Posterior vena cava (tissue), 2 donors: Measurements from ENCODE around the gene PGBD5. TPM values are rescaled to one million over a fixed set of nuclear protein-coding genes. Genes with fewer than 3 reads are reported as not detected.

ENCODE experiments used
- DNase-seq: peaks from one replicate; pipeline ENCODE4 v3.0.0-alpha.2; 2020; ENCODE audit warnings: low spot score
- intact Hi-C, 2 donors: fragments of 100-400 bp; cut with DNase I; formaldehyde crosslinking; loops; one replicate each; pipeline versions ENCODE4 v1.14.1 to v1.14.2; 2022 to 2023
- total RNA-seq, 2 donors: library from RNA; stranded (reverse); fragmentation: NEBNext Ultra II Directional; extraction: Animal tissue kit (Norgen Biotek cat#: 25700); gene quantifications; one replicate each; pipeline ENCODE4 v1.2.1, GENCODE V29; 2021
- donor health status: DM: yes; HTN: yes; CAD: no.
- donor health status: DM: yes; HTN: yes; CAD: no.

The PGBD5 gene
- total RNA-seq, 2 donors from 2014 or later: 0.43 to 0.56 TPM

DNA sequence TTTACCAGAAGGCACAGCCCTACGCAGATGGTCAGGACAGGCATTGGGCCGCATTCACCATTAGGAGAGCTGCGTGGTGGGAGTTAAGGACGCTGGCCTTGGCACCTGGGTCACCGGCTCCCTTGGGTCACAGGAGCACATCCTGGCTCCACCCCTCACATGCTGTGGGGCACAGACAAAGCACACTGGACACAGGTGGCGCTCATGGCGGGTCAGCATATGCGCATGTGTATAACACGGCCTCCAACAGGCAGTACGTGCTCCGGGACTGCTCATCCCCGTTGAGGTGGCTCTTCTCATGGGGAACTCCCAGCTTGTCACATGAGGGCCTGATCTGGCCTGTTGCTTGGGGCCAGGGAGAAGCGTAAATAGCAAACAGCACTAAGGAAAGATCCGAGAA, 25.0 kb downstream of the PGBD5 start:
- intact Hi-C loops: no loop called here
- DNase-seq: no peak

DNA sequence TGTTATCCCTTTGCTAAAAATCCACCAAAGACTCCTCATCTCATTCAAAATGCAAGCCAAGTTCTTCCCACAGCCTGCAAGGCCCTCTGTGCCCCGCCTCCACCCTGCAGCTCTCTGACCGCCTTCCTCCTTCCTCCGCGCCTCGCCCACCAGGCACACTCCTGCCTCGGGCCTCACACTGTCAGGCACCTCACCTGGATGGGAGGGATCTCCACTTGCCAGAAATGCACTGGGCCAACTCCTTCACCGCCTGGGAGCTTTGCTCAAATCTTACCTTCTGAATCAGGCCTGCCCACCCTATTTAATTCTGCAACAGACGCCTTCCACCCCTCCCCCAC, 26.2 kb downstream of the PGBD5 start:
- no peak for DNase-seq

DNA sequence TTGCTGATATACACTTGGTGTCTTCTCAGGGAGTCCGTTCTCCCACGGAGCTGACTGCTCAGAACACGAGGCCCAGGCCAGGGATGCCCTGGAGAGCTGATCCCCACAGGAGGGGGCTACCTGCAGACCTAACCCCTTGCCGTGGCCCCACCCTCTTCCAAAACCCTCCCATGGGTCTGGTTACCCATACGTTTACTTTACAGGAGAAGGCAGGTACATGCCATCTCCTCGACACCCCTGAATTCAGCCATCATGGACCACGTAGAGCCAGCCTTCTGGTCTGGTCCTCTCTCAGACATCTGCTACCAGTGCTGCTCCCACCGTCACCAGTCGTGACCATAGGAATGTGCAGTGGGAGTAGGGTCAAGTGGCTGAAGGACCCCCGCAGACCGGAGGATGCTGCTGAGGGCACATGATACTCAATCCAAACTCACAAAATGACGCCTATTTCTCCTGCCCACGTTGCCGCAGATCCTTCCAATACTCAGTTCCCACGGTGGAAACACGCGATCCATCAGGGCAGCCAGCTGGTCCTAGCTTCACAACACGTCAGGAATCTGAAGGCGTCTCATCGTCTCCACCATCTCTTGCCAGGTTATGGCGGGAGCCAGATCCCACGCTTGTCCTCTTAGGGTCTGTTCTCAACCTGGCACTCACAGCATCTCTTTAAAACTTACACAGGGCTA, 26.7 kb downstream of the PGBD5 start:
- intact Hi-C loops: no loop called here

More for the DNA sequence above, 26.2 kb downstream of the PGBD5 start:
- intact Hi-C loops: no loop called here

DNA sequence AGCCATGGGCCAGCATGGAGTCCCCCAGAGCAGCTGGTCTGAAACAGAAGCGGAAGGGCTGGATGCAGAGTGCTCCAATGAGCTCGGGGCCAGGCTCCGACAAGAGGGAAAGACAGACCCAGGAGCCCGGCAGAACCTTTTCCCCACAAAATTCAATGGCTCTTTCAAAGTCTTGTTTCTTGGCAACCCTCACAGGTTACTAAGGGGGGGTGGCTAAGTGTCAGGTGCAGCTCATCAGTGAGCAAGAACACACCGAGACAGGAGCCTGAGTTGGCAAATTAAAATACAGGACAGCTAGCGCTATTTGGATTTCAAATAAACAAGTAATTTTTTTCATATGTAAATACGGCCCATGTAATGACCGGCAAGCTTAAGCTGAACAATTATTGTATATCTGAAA, 27.3 kb downstream of the PGBD5 start:
- DNase-seq: no peak
- intact Hi-C loops: no loop called here

More for the DNA sequence above, 26.7 kb downstream of the PGBD5 start:
- no peak for DNase-seq

DNA sequence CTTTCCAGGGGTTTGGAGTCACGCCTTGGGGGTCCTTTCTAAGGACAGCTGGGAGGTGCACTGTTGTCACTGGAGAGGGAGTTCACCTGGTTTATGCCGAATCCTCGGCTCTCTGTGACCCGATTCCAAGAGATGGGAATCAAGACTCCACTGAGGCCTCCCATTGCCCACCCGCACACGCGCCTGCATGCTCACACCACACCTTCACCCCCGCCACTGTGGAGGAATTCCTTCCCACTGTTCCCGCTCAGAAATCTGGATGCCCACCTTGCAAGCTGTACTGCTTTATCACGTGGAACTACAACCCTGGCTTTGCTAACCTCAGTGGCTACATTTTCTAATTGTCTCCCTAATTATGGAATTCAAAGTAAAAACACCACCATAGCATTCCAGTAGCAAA, 29.2 kb downstream of the PGBD5 start:
- intact Hi-C loops: no loop called here

DNA sequence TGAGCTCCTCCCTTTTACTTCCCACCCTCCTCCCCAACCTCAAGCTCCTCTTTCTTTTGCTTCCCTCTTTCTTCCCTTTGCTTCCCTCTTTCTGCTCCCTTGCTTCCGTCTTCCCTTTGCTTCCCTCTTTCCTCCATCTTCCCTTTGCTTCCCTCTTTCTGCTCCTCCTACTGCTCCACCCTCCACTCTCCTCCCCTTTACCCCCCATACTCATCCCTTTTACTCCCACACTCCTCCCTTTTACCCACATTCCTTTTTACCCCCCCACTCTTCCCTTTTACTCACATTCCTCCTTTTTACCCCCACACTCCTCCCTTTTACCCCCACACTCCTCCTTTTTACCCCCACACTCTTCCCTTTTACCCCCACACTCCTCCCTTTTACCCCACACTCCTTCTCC, 30.2 kb downstream of the PGBD5 start:
- intact Hi-C loops: no loop called here

More for the DNA sequence above, 29.2 kb downstream of the PGBD5 start:
- DNase-seq: no peak

DNA sequence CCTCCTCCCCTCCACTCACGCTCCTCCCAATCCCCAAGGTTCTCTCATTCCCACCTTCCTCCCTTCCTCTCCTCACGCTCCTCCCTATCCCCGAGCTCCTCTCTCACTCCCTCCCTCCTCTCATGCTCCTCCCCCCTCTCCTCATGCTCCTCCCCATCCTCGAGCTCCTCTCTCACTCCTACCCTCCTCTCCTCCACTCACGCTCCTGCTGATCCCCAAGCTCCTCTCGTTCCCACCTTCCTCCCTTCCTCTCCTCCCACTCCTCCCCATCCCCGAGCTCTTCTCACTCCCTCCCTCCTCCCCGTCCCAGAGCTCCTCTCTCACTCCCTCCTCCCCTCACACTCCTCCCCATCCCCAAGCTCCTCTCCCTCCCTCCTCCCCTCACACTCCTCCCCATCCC, 31.4 kb downstream of the PGBD5 start:
- intact Hi-C loops: no loop called here
- peak; percentile 36 for DNase-seq

More for the DNA sequence above, 30.2 kb downstream of the PGBD5 start:
- DNase-seq: no peak

DNA sequence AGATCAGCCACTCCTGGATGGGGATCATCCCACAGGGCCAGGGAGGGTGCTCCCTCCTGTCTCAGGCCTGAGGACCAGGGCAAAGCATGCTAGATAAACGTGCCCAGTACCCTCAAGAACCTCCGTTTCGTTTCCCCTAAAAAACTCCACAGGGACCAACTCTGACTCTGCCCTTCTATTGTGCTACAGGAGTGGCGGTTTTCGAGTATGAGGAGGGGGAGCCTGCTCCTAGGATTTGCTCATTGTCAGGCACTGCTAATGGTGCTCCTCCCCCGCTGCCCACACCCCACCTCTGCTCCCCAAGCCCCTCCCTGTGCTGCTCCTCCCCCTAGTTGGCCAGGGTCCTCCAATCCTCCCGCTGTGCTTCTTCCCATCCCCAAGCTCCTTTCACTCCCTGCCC, 32.0 kb downstream of the PGBD5 start:
- intact Hi-C loops: no loop called here
- DNase-seq: peak; percentile 52

DNA sequence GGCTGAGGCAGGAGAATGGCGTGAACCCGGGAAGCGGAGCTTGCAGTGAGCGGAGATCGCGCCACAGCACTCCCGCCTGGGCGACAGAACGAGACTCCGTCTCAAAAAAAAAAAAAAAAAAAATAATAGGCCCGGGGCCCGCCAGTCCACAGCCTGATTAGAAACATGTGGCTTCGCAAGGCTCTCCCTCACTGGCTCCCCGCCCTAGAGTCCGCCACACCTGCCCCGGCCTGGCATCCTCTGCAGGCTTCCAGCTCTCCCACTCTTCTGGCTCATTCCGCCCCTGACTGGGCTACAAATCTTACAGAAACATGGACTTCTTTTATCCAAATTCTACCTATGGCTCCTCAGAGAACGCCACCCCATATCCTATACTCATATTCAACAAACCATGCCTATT, 32.4 kb downstream of the PGBD5 start:
- intact Hi-C loops: no loop called here
- DNase-seq: peak; percentile 14

DNA sequence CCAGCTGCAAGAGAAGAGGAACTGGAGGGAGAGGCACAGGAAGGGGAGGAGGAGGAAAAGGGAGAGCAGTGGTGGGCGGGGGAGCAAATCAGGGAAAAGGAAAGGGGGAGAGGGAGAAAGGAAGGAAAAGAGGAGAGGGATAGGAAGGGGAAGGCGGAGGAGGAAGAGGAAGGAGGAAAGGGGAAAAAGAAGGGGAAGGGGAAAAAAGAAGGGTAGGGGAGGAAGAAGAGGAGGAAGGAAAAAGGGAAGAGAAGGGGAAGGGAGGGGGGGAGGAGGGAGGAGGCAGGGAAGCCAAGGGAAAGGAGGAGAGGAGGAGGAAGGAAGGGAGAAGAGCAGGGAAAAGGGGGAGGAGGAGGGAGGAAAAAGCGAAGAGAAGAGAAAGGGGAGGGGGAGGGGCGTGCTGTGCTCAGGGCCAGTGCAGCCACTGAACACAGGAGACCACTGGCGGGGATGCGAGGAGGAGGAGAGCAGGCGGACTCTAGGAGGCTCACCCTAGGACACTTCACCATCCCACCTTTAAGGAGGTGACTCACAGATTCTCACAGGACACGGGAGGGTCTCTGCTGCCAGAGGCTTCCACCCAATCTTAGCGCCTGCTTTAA, 33.1 kb downstream of the PGBD5 start:
- intact Hi-C loops: no loop called here
- peak; percentile 19 for DNase-seq

DNA sequence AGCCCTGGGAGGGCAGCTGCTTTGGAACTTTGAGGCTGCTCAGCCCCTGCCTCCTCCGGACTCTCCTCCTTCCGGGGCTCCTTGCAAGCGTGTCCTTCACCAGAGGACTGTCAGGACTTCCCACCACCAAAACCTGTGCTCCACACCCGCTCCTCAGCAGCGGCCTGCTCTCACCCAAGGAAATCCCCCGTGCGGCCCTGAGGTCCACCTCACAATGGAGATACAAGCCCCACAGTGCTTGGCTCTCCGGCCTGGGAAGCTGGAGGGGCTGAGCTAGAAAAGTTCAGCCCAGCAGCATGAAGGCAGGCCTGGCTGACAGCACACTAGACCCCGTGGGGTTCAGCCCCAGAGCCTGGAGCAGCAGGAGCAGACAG, 33.6 kb downstream of the PGBD5 start:
- intact Hi-C loops: no loop called here
- peak; percentile 68 for DNase-seq

DNA sequence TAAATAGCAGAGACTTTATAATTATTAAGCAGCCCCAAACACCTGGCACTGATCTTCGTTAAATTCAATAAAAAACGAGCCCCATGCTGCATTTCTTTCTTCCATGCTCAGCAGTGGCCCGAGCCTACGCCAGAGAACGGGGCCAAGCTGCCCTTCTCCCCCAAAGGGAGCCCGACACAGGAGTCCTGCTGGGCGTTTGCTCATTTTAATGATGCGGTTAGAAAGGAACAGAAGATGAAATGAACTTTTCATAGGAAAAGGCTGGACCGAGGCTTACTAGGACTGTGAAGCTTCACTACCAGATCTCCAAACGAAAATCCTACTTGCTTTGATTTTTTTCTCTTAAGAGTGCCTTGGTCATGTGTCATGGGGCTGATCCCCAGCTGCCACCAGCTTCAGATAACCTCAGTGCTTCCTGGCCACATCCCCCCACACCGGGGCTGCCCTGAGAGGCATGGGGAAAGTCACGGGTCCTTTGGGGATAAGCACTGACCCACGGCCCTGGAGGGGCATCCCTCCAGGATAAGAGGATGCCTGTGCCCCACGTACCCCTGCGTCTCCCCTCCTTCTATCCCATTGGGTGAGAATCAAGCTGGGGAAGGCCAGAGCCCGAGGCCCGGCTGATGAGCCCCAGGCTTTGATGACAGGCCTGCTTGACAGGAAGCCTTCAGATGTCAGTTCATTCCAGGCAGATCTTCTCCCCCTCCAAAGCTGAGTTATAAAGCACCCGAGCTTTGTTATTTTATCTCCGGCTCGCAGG, 34.2 kb downstream of the PGBD5 start:
- intact Hi-C loops: no loop called here

DNA sequence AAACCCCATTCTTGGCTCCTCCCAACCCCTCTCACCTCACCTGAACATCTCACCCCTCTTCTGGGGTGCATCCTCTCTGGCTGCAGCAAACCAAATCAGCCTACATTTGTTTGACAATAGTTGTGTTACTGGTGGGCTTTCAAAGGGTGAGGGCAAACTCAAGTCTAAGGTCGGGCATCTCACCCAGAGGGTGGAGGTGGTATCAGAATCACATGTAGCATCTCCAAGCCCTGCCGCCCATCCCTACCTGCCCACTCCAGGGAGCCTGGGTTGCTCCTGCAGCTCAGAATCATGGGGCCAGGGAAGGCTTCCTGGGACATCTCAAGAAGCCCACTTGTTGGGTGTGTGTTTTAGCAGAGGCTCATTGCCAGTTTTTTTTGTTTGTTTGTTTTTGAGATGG, 35.8 kb downstream of the PGBD5 start:
- DNase-seq: no peak
- intact Hi-C loops: no loop called here

More for the DNA sequence above, 34.2 kb downstream of the PGBD5 start:
- DNase-seq: peak; percentile 65

DNA sequence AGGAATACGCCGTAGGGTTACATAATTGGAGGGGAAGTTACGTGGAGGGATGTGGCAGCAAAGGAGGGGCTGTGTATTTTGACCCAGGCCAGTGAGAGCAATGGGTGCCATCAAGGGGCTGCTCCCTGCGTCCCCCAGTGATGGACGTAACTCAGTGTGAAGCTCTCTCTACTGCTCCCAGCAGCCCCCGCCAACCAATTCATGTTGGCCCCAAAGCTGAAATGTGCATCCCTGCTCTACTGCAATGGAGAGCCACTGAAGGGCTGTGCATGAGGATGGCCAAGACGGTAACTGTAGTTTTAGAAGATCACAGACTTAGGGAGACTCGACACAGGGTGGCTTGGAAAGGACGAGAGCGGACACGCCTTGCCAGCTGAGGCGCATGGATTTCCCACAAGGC, 38.3 kb downstream of the PGBD5 start:
- no peak for DNase-seq

DNA sequence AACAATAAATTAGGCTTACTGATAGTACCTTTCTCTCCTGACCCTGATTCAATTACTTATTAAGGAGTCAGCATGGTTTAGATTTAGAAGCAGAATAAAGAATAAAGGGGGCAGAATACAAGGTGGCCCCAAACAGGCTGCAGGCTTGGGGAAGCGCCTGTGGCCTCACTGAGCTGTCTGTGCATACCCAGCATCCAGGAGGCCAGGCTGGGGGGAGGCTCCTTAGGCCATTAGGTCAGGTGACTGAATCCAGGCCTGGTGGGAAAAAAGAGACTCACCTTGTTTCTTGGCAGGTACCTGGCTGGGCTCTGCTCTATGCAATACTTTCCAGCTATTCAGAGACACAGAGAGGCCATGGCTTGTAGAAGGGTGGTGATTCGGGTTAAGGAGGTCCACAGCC, 38.8 kb downstream of the PGBD5 start:
- no peak for DNase-seq
- intact Hi-C loops: loop anchor here in 1 of 2 donors (5.0 kb wide), 1 partner anchor 585 kb away; no protein-coding TSS in a partner anchor

More for the DNA sequence above, 38.3 kb downstream of the PGBD5 start:
- intact Hi-C loops: loop anchor here in 1 of 2 donors (5.0 kb wide), 1 partner anchor 584 kb away; no protein-coding TSS in a partner anchor

DNA sequence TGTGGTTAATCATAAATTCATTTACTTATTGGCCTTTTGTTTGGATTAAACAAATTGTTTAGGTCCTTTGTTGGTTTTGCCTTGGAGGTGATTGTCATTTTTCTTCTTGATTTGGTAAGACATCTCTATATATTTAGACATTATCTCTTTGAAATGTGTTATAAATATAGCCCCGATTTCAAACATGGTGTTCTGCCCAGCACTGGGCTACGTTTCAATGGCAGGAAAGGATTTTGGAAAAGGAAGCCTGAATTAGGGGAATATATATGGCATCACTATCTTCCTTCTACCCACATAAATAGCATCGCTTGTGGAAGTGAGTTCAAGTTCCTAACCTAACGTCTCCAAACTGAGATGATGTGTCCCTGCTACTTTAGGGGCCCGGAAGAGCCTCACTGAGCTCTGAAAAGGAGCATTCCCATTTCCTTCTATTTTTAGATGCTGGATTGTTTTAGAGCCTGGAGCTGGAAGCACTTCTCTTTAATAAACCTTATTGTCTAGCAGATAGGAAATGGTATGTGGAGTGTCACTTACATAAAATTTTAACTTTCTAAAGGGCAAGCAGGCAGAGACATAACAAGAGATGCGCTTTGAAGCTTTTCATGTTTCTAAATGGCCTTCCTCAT, 39.4 kb downstream of the PGBD5 start:
- no peak for DNase-seq
- intact Hi-C loops: loop anchor here in 1 of 2 donors (5.0 kb wide), 1 partner anchor 586 kb away; no protein-coding TSS in a partner anchor

DNA sequence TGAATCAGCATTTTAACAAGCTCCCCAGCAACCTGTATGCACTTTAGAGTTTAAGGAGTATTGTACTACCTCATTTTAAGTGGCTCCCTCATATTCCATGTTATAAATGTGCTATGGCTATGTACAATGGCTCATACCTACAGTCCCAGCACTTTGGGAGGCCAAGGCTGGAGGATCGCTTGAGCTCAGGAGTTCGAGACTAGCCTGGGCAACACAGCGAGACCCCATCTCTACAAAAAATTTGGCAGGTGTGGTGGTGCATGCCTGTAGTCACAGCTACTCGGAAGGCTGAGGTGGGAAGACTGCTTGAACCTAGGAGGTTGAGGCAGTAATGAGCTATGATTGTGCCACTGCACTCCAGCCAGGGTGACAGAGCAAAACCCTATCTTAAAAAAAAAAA, 40.2 kb downstream of the PGBD5 start:
- intact Hi-C loops: loop anchor here in 1 of 2 donors (5.0 kb wide), 1 partner anchor 586 kb away; no protein-coding TSS in a partner anchor
- DNase-seq: no peak

DNA sequence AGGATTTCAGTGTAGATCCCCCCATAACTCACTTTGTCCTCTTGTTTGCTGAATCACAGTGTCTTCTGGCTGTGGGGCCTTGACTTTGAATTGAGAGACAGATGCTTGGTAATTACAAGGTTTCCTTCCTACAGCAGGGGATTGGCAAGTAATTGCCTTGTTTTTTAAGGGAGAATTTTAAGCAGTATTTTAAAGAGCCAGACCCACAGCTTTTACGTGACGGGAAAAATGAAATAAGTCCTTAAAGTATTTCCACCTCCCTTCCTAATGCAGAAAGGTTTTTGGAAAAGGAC, 41.0 kb downstream of the PGBD5 start:
- no peak for DNase-seq
- intact Hi-C loops: loop anchor here in 1 of 2 donors (5.0 kb wide), 1 partner anchor 587 kb away; no protein-coding TSS in a partner anchor

DNA sequence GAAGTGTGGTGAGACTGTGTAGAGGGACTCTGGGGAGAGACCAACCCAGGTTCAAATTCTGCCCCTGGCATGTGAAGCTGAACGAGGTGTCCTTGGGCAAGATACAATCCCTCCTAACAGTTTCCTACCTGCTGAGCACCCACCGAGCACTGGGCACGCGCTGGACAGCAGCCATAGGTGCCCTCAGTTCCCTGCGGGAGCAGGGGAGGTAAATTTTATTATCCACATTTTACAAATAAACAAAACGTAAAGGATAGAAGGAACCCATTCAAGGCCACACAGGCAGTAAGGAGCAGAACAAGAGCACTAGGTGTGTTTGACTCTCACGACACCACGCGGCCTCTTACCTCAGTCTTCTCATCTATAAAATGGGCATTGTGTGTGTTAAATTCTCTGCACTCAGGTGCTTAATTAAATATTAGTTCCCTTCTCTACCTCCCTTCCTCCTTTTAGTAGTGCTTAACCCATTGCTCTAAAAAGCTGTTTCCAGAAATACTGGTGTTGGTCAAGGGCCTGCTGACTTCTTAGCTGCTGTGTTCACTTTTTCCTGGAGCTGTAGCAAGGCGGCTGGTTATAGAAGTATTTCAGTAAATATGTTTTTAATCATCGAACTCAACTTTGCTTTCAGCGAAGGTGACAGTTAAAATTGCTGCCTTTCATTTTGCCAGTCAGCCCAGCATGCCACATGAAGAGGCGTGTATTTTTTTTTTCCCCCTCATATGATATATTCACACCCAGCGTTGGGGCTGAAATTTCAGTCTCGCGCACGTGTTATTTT, 41.6 kb downstream of the PGBD5 start:
- DNase-seq: no peak
- intact Hi-C loops: loop anchor here in 1 of 2 donors (5.0 kb wide), 1 partner anchor 588 kb away; no protein-coding TSS in a partner anchor
